ENCODE measurements around the gene TAS1R3. TPM values are rescaled to one million over a fixed set of nuclear protein-coding genes. Genes with fewer than 3 reads are reported as not detected.

TAS1R3 gene
- total RNA-seq, 1 experiment from 2014 or later = 0.28 TPM

- Histone ChIP-seq H4K8ac (replicated peaks; ENCODE audit: insufficient read length, low read depth, low read length) (no peak overlapping the region), H2BK15ac (ENCODE audit: low read depth, low read length) (no peak overlapping the region), H2BK20ac (ENCODE audit: low read depth, low read length, poor library complexity, severe bottlenecking) (no peak overlapping the region), H3T11ph (ENCODE audit: low read length) (no peak overlapping the region), H3K79me2 (ENCODE audit: insufficient read depth, low read length) (no peaks in the 10 kb centered on the region), H3K18ac (ENCODE audit: insufficient read length, low read depth, low read length) (no peak overlapping the region), H3K4me2 (ENCODE audit: insufficient read depth, insufficient read length, low read length) (no peak overlapping the region), H3K27ac (ENCODE audit: insufficient read length, low read depth, low read length) (no peak overlapping the region), H3K79me1 (ENCODE audit: insufficient read depth, low read depth, low read length, poor library complexity, severe bottlenecking) (no peaks in the 10 kb centered on the region), H4K20me1 (ENCODE audit: control insufficient read depth, insufficient read depth, insufficient read length) (no peaks in the 10 kb centered on the region), H2BK12ac (ENCODE audit: insufficient read length, low read depth, low read length) (no peak overlapping the region), H2AFZ (ENCODE audit: low read length) (no peak overlapping the region), H3K27me3 (ENCODE audit: insufficient read depth, low read length) (no peaks in the 10 kb centered on the region), H2BK5ac (ENCODE audit: insufficient read length, low read length) (no peak overlapping the region), H3K4me1 (ENCODE audit: insufficient read depth, low read length) (peaks cover 5% of the 10 kb centered on the region; the same call in 1 of the 2 replicates), H4K91ac (ENCODE audit: insufficient read length, low read depth, low read length) (no peak overlapping the region), H3K23me2 (ENCODE audit: insufficient read length, low read depth, low read length, poor library complexity, severe bottlenecking) (peaks cover 15% of the 10 kb centered on the region), H3K9me3 (ENCODE audit: control insufficient read depth, low read depth, low read length) (no peaks in the 10 kb centered on the region), H2BK120ac (ENCODE audit: low read depth, low read length, poor library complexity, severe bottlenecking) (no peak overlapping the region), H3K4ac (ENCODE audit: low read depth, low read length) (no peak overlapping the region), H4K5ac (ENCODE audit: insufficient read length, low read depth, low read length) (no peak overlapping the region), H3K9ac (ENCODE audit: extremely low read depth, insufficient read length, low read length) (no peak overlapping the region), H2AK5ac (ENCODE audit: insufficient read length, low read length) (no peak overlapping the region), H3K23ac (ENCODE audit: insufficient read length, low read depth, low read length) (no peak overlapping the region), H3K14ac (ENCODE audit: insufficient read depth, low read length) (no peak overlapping the region), H3K56ac (ENCODE audit: insufficient read length, low read depth, low read length) (no peak overlapping the region)
- no peak for TF ChIP-seq CTCF (conservative IDR thresholded peaks at IDR 0.05)
- Mint-ChIP-seq H3K4me3 (no peak overlapping the region; a peak in 1 of 5 replicates), H3K9me3 (no peaks in the 10 kb centered on the region; a peak in 1 of 5 replicates), H3K27ac (no peak overlapping the region; a peak in 1 of 7 replicates), H3K27me3 (ENCODE audit: low read depth) (peaks cover 3% of the 10 kb centered on the region; the same call in 1 of the 2 replicates), H3K36me3 (ENCODE audit: insufficient read depth in 1 of 3, low read depth in 3 of 3) (peaks cover 7 to 40% (median 39%) of the 10 kb centered on the region in 3 experiments), H3K4me1 (peaks cover 16 to 27% of the 10 kb centered on the region in 2 experiments)
- no peak for DNase-seq
- WGBS (ENCODE audit: extremely low coverage, insufficient read length, low lambda C conversion rate) = no CpG with 5 or more reads among the region's 22 CpGs
Measured at GRCh38 chr1:1311107-1312104, 19.7 kb upstream of the TAS1R3 start.
